Vagina (tissue), 2 donors: ENCODE results near the gene SKA2.

Experiments
- POLR2A ChIP-seq, 2 donors: fragments of 450-650 bp; IDR thresholded peaks; one replicate each; pipeline ENCODE4 v1.6.1; 2017; ENCODE audit warnings: antibody characterized with exemption in 2 of 2, mild to moderate bottlenecking in 2 of 2, moderate library complexity in 2 of 2
- POLR2AphosphoS5 ChIP-seq, 2 donors: sonication (generic); formaldehyde crosslinking; IDR thresholded peaks; one replicate each; pipeline ENCODE4 v1.9.0; 2017; ENCODE audit warnings: antibody characterized with exemption in 2 of 2, mild to moderate bottlenecking in 2 of 2, low read depth in 1 of 2; ENCODE audit not compliant: insufficient read depth in 1 of 2
- TF ChIP-seq, protein P1 (sequence below), 3 experiments: fragments of 450-650 bp in 2 of 3; fragments of 200-600 bp in 1 of 3; sonication (generic) in 1 of 3; IDR thresholded peaks; one replicate each; pipeline ENCODE4 v1.5.1; 2017 to 2019; ENCODE audit warnings: antibody characterized with exemption in 3 of 3, mild to moderate bottlenecking in 2 of 3, moderate library complexity in 2 of 3

DNA sequence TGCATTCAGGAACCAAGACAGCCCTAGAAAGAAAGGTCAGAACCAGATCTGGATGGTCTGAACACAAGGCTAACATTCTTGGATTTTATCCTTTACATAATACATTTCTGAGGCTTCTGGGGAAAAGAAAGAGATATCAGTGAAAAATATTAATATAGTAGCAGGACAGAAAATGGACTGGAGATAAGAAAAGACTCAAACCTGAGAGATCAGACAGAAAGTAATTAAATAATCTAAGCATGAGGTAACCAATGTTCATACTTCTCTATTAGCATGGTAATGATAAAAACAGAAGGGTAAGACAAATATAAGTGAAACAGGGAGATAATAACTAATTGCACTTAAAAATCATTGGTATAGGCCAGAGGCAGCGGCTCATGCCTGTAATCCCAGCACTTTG lies 53.8 kb downstream of the SKA2 start:
- TF ChIP-seq, protein P1, sequence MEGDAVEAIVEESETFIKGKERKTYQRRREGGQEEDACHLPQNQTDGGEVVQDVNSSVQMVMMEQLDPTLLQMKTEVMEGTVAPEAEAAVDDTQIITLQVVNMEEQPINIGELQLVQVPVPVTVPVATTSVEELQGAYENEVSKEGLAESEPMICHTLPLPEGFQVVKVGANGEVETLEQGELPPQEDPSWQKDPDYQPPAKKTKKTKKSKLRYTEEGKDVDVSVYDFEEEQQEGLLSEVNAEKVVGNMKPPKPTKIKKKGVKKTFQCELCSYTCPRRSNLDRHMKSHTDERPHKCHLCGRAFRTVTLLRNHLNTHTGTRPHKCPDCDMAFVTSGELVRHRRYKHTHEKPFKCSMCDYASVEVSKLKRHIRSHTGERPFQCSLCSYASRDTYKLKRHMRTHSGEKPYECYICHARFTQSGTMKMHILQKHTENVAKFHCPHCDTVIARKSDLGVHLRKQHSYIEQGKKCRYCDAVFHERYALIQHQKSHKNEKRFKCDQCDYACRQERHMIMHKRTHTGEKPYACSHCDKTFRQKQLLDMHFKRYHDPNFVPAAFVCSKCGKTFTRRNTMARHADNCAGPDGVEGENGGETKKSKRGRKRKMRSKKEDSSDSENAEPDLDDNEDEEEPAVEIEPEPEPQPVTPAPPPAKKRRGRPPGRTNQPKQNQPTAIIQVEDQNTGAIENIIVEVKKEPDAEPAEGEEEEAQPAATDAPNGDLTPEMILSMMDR (IDR thresholded peaks at IDR 0.05): no peak
- TF ChIP-seq POLR2A (IDR thresholded peaks at IDR 0.05): no peak
- no peak for TF ChIP-seq POLR2AphosphoS5 (IDR thresholded peaks at IDR 0.05; ENCODE audit: insufficient read depth in 1 of 2, low read depth in 1 of 2)
